H1 (cell line): ENCODE data around the gene SPRN. TPM values are rescaled to one million over a fixed set of nuclear protein-coding genes. Genes with fewer than 3 reads are reported as not detected.

Source experiments
- CTCF ChIA-PET: fragments of 300-600 bp; sonication (Branson Sonifier 250); formaldehyde crosslinking; loops from one replicate; lab custom pipeline; 2021; ENCODE audit not compliant: partially characterized antibody; lab: Charles Lee
- POLR2A ChIA-PET: fragments of 300-600 bp; sonication (Branson Sonifier 250); formaldehyde crosslinking; loops from one replicate; lab custom pipeline; 2021; ENCODE audit warnings: inconsistent platforms; ENCODE audit not compliant: partially characterized antibody; lab: Charles Lee
- DNase-seq, 2 experiments: peaks; one replicate each; pipeline versions ENCODE4 v3.0.0 to v3.0.0-alpha.2; 2010 to 2022; ENCODE audit warnings: low spot score in 2 of 2, low read depth in 1 of 2, mixed read lengths in 1 of 2
- FAIRE-seq: peaks from 2 replicates; lab custom pipeline; 2011; peaks lifted over from hg19 to GRCh38; lab: Jason Lieb, UNC
- H2AFZ ChIP-seq: 2 replicates; pipeline ENCODE4 v1.8.1; 2012; ENCODE audit warnings: low read length, inconsistent platforms
- H2AK5ac ChIP-seq: 2 replicates; pipeline ENCODE4 v1.6.1; 2013; ENCODE audit warnings: low read depth, low read length
- H2BK120ac ChIP-seq: replicated peaks from 2 replicates; pipeline ENCODE3; 2013; ENCODE audit warnings: low read depth, low read length, inconsistent platforms
- H2BK12ac ChIP-seq: 2 replicates; pipeline ENCODE4 v1.6.1; 2013; ENCODE audit warnings: low read depth, low read length
- H2BK15ac ChIP-seq: 2 replicates; pipeline ENCODE4 v1.6.1; 2013; ENCODE audit warnings: low read length
- H2BK20ac ChIP-seq: 2 replicates; pipeline ENCODE4 v1.6.1; 2013; ENCODE audit warnings: low read length
- H2BK5ac ChIP-seq: 2 replicates; pipeline ENCODE4 v1.6.1; 2013; ENCODE audit warnings: low read depth, low read length
- H3K14ac ChIP-seq: 2 replicates; pipeline ENCODE4 v1.6.1; 2013; ENCODE audit warnings: inconsistent platforms; ENCODE audit not compliant: insufficient read length
- H3K18ac ChIP-seq: 2 replicates; pipeline ENCODE4 v1.6.1; 2013; ENCODE audit warnings: low read length; ENCODE audit errors: extremely low read depth
- H3K23ac ChIP-seq: 2 replicates; pipeline ENCODE4 v1.6.1; 2013; ENCODE audit warnings: inconsistent platforms; ENCODE audit not compliant: insufficient read length
- H3K23me2 ChIP-seq: 2 replicates; pipeline ENCODE4 v1.6.1; 2013; ENCODE audit warnings: low read depth, low read length
- H3K27ac ChIP-seq: 2 replicates; pipeline ENCODE4 v1.6.1; 2011; ENCODE audit warnings: low read depth, low read length, inconsistent platforms
- H3K27me3 ChIP-seq, 4 experiments: replicated peaks in 1 of 4; 1 replicate in 1 of 4; 2 replicates in 3 of 4; pipeline versions ENCODE4 v1.6.1 to v1.8.1; 2011 to 2013; ENCODE audit warnings: low read length in 3 of 4, mild to moderate bottlenecking in 3 of 4, inconsistent platforms in 2 of 4, mixed read lengths in 2 of 4, moderate library complexity in 1 of 4; ENCODE audit not compliant: control insufficient read depth in 3 of 4, insufficient read depth in 3 of 4; ENCODE audit errors: extremely low read depth in 1 of 4
- H3K36me3 ChIP-seq, 4 experiments: 2 replicates each; pipeline versions ENCODE4 v1.6.1 to v1.8.1; 2011 to 2013; ENCODE audit warnings: mild to moderate bottlenecking in 4 of 4, low read length in 3 of 4, moderate library complexity in 2 of 4, control low read depth in 1 of 4, inconsistent platforms in 1 of 4; ENCODE audit not compliant: insufficient read depth in 4 of 4, control insufficient read depth in 2 of 4
- H3K4ac ChIP-seq: replicated peaks from 2 replicates; pipeline ENCODE3; 2013; ENCODE audit warnings: low read length, low read depth, mixed read lengths, inconsistent platforms; ENCODE audit not compliant: insufficient read length
- H3K4me1 ChIP-seq, 4 experiments: replicated peaks in 1 of 4; 1 replicate in 1 of 4; 2 replicates in 3 of 4; pipeline versions ENCODE4 v1.6.1 to v1.8.1; 2011 to 2013; ENCODE audit warnings: low read length in 3 of 4, inconsistent platforms in 2 of 4, mixed read lengths in 1 of 4; ENCODE audit not compliant: insufficient read depth in 4 of 4, control insufficient read depth in 3 of 4
- H3K4me2 ChIP-seq, 2 experiments: 2 replicates each; pipeline versions ENCODE4 v1.6.1 to v1.8.1; 2011 to 2013; ENCODE audit warnings: low read depth in 2 of 2, low read length in 2 of 2, control low read depth in 1 of 2, inconsistent platforms in 1 of 2, mild to moderate bottlenecking in 1 of 2; ENCODE audit not compliant: insufficient read depth in 1 of 2
- H3K4me3 ChIP-seq, 4 experiments: fragments of 200-600, 300-600 bp in 1 of 4; sonication (generic), shearing (Covaris generic), sonication (Bioruptor Twin) in 1 of 4; 2 replicates each; pipeline versions ENCODE4 v1.5.1 to v1.8.1; 2011 to 2016; ENCODE audit warnings: low read length in 4 of 4, low read depth in 3 of 4, control low read depth in 2 of 4, inconsistent platforms in 2 of 4, mild to moderate bottlenecking in 2 of 4, mixed read lengths in 1 of 4, moderate library complexity in 1 of 4; ENCODE audit not compliant: insufficient read depth in 2 of 4; ENCODE audit errors: extremely low read depth in 1 of 4
- H3K56ac ChIP-seq: replicated peaks from 2 replicates; pipeline ENCODE3; 2013; ENCODE audit warnings: low read depth, mild to moderate bottlenecking, mixed read lengths, low read length, inconsistent platforms; ENCODE audit not compliant: insufficient read length
- H3K79me1 ChIP-seq: 2 replicates; pipeline ENCODE4 v1.6.1; 2013; ENCODE audit warnings: low read depth, low read length, control low read depth
- H3K79me2 ChIP-seq, 2 experiments: 2 replicates each; pipeline versions ENCODE4 v1.6.1 to v1.8.1; 2012 to 2013; ENCODE audit warnings: low read length in 2 of 2, mild to moderate bottlenecking in 2 of 2, inconsistent platforms in 1 of 2; ENCODE audit not compliant: insufficient read depth in 2 of 2, control insufficient read depth in 1 of 2
- H3K9ac ChIP-seq, 4 experiments: replicated peaks in 1 of 4; 1 replicate in 1 of 4; 2 replicates in 3 of 4; pipeline versions ENCODE4 v1.6.1 to v1.8.1; 2011 to 2013; ENCODE audit warnings: low read depth in 3 of 4, low read length in 3 of 4, control low read depth in 2 of 4, mild to moderate bottlenecking in 2 of 4, moderate library complexity in 2 of 4, inconsistent platforms in 1 of 4; ENCODE audit errors: extremely low read depth in 1 of 4
- H3K9me3 ChIP-seq, 2 experiments: 2 replicates each; pipeline versions ENCODE4 v1.6.1 to v1.8.1; 2012 to 2013; ENCODE audit warnings: mild to moderate bottlenecking in 2 of 2, moderate library complexity in 2 of 2, control low read depth in 1 of 2, inconsistent platforms in 1 of 2, low read depth in 1 of 2, low read length in 1 of 2, mixed read lengths in 1 of 2; ENCODE audit not compliant: insufficient read depth in 2 of 2
- H4K20me1 ChIP-seq, 2 experiments: replicated peaks in 1 of 2; 2 replicates each; pipeline versions ENCODE3 to v1.8.1; 2011 to 2013; ENCODE audit warnings: inconsistent platforms in 2 of 2, low read length in 2 of 2, mild to moderate bottlenecking in 1 of 2; ENCODE audit not compliant: insufficient read depth in 2 of 2, control insufficient read depth in 1 of 2
- H4K5ac ChIP-seq: 2 replicates; pipeline ENCODE4 v1.6.1; 2013; ENCODE audit warnings: low read length, low read depth, mixed read lengths, inconsistent platforms; ENCODE audit not compliant: insufficient read length
- H4K8ac ChIP-seq: 2 replicates; pipeline ENCODE4 v1.8.0; 2013; ENCODE audit warnings: mild to moderate bottlenecking, moderate library complexity, low read length, inconsistent platforms; ENCODE audit not compliant: insufficient read depth; ENCODE audit errors: extremely low read depth
- H4K91ac ChIP-seq: replicated peaks from 2 replicates; pipeline ENCODE3; 2013; ENCODE audit warnings: low read length, mixed read lengths, inconsistent platforms; ENCODE audit not compliant: insufficient read length
- RBBP5 ChIP-seq: IDR thresholded peaks from 2 replicates; pipeline ENCODE4 v1.7.1; 2012; ENCODE audit warnings: low read depth, mild to moderate bottlenecking, inconsistent platforms, low read length, moderate library complexity, borderline replicate concordance
- SIN3A ChIP-seq, 2 experiments: IDR thresholded peaks in 1 of 2; conservative IDR thresholded peaks in 1 of 2; 2 replicates each; pipeline ENCODE4 v1.6.1; 2011 to 2012; ENCODE audit warnings: low read length in 2 of 2, improper control_type of control experiment in 1 of 2, low read depth in 1 of 2, mild to moderate bottlenecking in 1 of 2
- TBP ChIP-seq: IDR thresholded peaks from 2 replicates; pipeline ENCODE4 v1.6.1; 2011; ENCODE audit warnings: low read depth, low read length, improper control_type of control experiment
- YY1 ChIP-seq: IDR thresholded peaks from 2 replicates; pipeline ENCODE4 v1.6.1; 2011; ENCODE audit warnings: low read depth, mild to moderate bottlenecking, low read length
- WGBS, 2 experiments: shearing (Covaris generic) in 1 of 2; methylation state at CpG; one replicate each; pipeline versions ENCODE4 v1.1.6 to v1.1.7; 2013 to 2015; ENCODE audit warnings: low lambda C conversion rate in 2 of 2, mixed read lengths in 2 of 2, inconsistent platforms in 1 of 2, low coverage in 1 of 2, missing lambda C conversion rate in 1 of 2; ENCODE audit not compliant: insufficient replicate concordance in 2 of 2, insufficient coverage in 1 of 2, insufficient read length in 1 of 2; ENCODE audit errors: extremely low coverage in 1 of 2, missing lambda C conversion rate in 1 of 2; 5-methylcytosine and 5-hydroxymethylcytosine counted together
- polyA plus RNA-seq, 7 experiments: library from polyadenylated mRNA; depleted of rRNA in 3 of 7; stranded (reverse) in 5 of 7; unstranded in 2 of 7; fragments of >200 nt in 5 of 7; fragments of 200-250 nt in 2 of 7; gene quantifications; 1 replicate in 5 of 7; 2 replicates in 1 of 7; 4 replicates in 1 of 7; pipeline versions ENCODE4 v1.2.1 to v1.2.3, GENCODE V29; 2011 to 2013; ENCODE audit warnings: missing spikeins in 2 of 7, mixed read lengths in 2 of 7
- total RNA-seq: library from RNA; stranded (reverse); fragmentation: NEBNext Ultra II Directional; extraction: Animal tissue kit (Norgen Biotek cat#: 25700); gene quantifications from 2 replicates; pipeline ENCODE4 v1.2.1, GENCODE V29; 2021

Gene SPRN
- total and polyA plus RNA-seq, 2 of the 8 experiments (the other 6 are each of a cell fraction or from before 2014, with no cell fraction given), result 0.23 to 0.24 TPM

GRCh38 chr10:133391249-133391635 lies 33.2 kb downstream of the SPRN start:
- peaks cover 0 to 17% of the 10 kb centered on the region in 2 experiments; a peak in 2 of 4 replicates for H3K79me2 ChIP-seq
- WGBS, 2 experiments, result 94% methylated on average over 11 of the region's 12 CpGs; no CpG with 5 or more reads in 1 of the 2 experiments
- H3K4me1 ChIP-seq, result peaks cover 0 to 3% (median 0%) of the 10 kb centered on the region in 4 experiments; a peak in 3 of 7 replicates
- H3K27me3 ChIP-seq, result no peaks in the 10 kb centered on the region
- H3K9ac ChIP-seq, result no peak overlapping the region
- H2BK12ac ChIP-seq, result no peak overlapping the region
- ChIA-PET POLR2A (interaction anchor here (0.6 to 6.0 kb wide), 5 partner anchors 10 to 36 kb away, joined by 3 to 25 read pairs (median 4); partner anchors contain the start of gene PAOX), CTCF (interaction anchor here (1.6 to 1.9 kb wide), 2 partner anchors 62 to 64 kb away, joined by 4 to 5 read pairs; no protein-coding TSS in a partner anchor)
- H2AFZ ChIP-seq, result no peak overlapping the region
- H2BK15ac ChIP-seq, result no peak overlapping the region
- H4K91ac ChIP-seq, result no peak overlapping the region
- no peak overlapping the region for H3K18ac ChIP-seq
- DNase-seq (no peak), FAIRE-seq (no peak)
- peaks cover 3 to 6% (median 4%) of the 10 kb centered on the region in 4 experiments; a peak in 4 of 8 replicates for H3K36me3 ChIP-seq
- H2BK20ac ChIP-seq, result no peak overlapping the region
- peaks cover 2% of the 10 kb centered on the region; the same call in 1 of the 2 replicates for H3K23me2 ChIP-seq
- H4K5ac ChIP-seq, result no peak overlapping the region
- H3K23ac ChIP-seq, result no peak overlapping the region
- no peak overlapping the region for H4K8ac ChIP-seq
- H4K20me1 ChIP-seq, result peaks cover 0 to 2% of the 10 kb centered on the region in 2 experiments
- H2AK5ac ChIP-seq, result no peak overlapping the region
- no peaks in the 10 kb centered on the region for H3K9me3 ChIP-seq
- H2BK5ac ChIP-seq, result no peak overlapping the region
- TF ChIP-seq YY1, result no peak
- no peak for TF ChIP-seq TBP
- no peak for TF ChIP-seq SIN3A (conservative IDR thresholded peaks at IDR 0.05 in 1 of 2, IDR thresholded peaks at IDR 0.05 in 1 of 2; ENCODE audit: low read depth in 1 of 2, low read length in 2 of 2)
- no peak for TF ChIP-seq RBBP5
- no peak overlapping the region for H3K27ac ChIP-seq
- H3K14ac ChIP-seq, result no peak overlapping the region
- H3K4ac ChIP-seq, result no peak overlapping the region
- H3K4me2 ChIP-seq, result no peak overlapping the region
- H3K79me1 ChIP-seq, result peaks cover 1% of the 10 kb centered on the region
- H3K56ac ChIP-seq, result no peak overlapping the region
- no peak overlapping the region for H3K4me3 ChIP-seq
- H2BK120ac ChIP-seq, result no peak overlapping the region
